CD14-positive monocyte (primary cell): ENCODE measurements around the gene GCK. TPM values are rescaled to one million over a fixed set of nuclear protein-coding genes. Genes with fewer than 3 reads are reported as not detected.
"Not testable (repeated sequence)": the region's sequence is repeated elsewhere in the genome, so short reads cannot be mapped to it uniquely, and the experiment has no call there.

Source experiments
- DNase-seq, 3 donors: peaks; one replicate each; pipeline ENCODE4 v3.0.0-alpha.2; 2011 to 2022
- H2AFZ ChIP-seq: 2 replicates; pipeline ENCODE4 v1.6.0; 2012; ENCODE audit warnings: mild to moderate bottlenecking, low read depth, low read length, inconsistent platforms; ENCODE audit not compliant: insufficient read depth, poor library complexity, severe bottlenecking
- H3K27ac ChIP-seq, 2 donors: 1 replicate in 1 of 2; 2 replicates in 1 of 2; pipeline ENCODE4 v1.5.1; 2012 to 2013; ENCODE audit warnings: low read length in 2 of 2, control low read depth in 1 of 2, inconsistent platforms in 1 of 2, low read depth in 1 of 2, mild to moderate bottlenecking in 1 of 2
- H3K27me3 ChIP-seq, 2 donors: one replicate each; pipeline versions ENCODE4 v1.6.0 to v1.6.1; 2011 to 2013; ENCODE audit warnings: low read length in 2 of 2; ENCODE audit not compliant: control insufficient read depth in 2 of 2, insufficient read depth in 2 of 2
- H3K36me3 ChIP-seq, 2 donors: replicated peaks in 1 of 2; 1 replicate in 1 of 2; 2 replicates in 1 of 2; pipeline versions ENCODE4 v1.5.1 to v1.6.1; 2012 to 2013; ENCODE audit warnings: low read length in 2 of 2, control low read depth in 1 of 2, inconsistent platforms in 1 of 2, mild to moderate bottlenecking in 1 of 2; ENCODE audit not compliant: insufficient read depth in 2 of 2, control insufficient read depth in 1 of 2
- H3K4me1 ChIP-seq, 2 donors: 1 replicate in 1 of 2; 2 replicates in 1 of 2; pipeline versions ENCODE4 v1.5.1 to v1.6.1; 2012 to 2013; ENCODE audit warnings: low read length in 2 of 2, control low read depth in 1 of 2, inconsistent platforms in 1 of 2, mild to moderate bottlenecking in 1 of 2, moderate library complexity in 1 of 2; ENCODE audit not compliant: insufficient read depth in 2 of 2, control insufficient read depth in 1 of 2
- H3K4me2 ChIP-seq: replicated peaks from 2 replicates; pipeline ENCODE3; 2012; ENCODE audit warnings: low read length, moderate library complexity, mild to moderate bottlenecking; ENCODE audit not compliant: poor library complexity, severe bottlenecking; ENCODE audit errors: extremely low read depth
- H3K4me3 ChIP-seq, 3 experiments: fragments of 200-600 bp in 1 of 3; sonication (generic) in 1 of 3; replicated peaks in 1 of 3; 1 replicate in 2 of 3; 2 replicates in 1 of 3; pipeline ENCODE4 v1.5.1; 2011 to 2013; ENCODE audit warnings: low read length in 3 of 3, mild to moderate bottlenecking in 3 of 3, control low read depth in 2 of 3, low read depth in 2 of 3, inconsistent platforms in 1 of 3, moderate library complexity in 1 of 3
- H3K79me2 ChIP-seq: 2 replicates; pipeline ENCODE4 v1.6.0; 2012; ENCODE audit warnings: mild to moderate bottlenecking, control low read depth, inconsistent platforms, low read length, moderate library complexity; ENCODE audit not compliant: insufficient read depth
- H3K9ac ChIP-seq: 2 replicates; pipeline ENCODE4 v1.6.0; 2017; ENCODE audit warnings: low read length, mild to moderate bottlenecking; ENCODE audit not compliant: insufficient read depth, poor library complexity, severe bottlenecking
- H3K9me3 ChIP-seq, 2 donors: replicated peaks in 1 of 2; 1 replicate in 1 of 2; 2 replicates in 1 of 2; pipeline versions ENCODE4 v1.5.1 to v1.6.1; 2012 to 2013; ENCODE audit warnings: low read length in 2 of 2, control low read depth in 1 of 2; ENCODE audit not compliant: control insufficient read depth in 1 of 2, insufficient read depth in 1 of 2
- H4K20me1 ChIP-seq: 2 replicates; pipeline ENCODE4 v1.6.0; 2012; ENCODE audit warnings: mild to moderate bottlenecking, low read length, control low read depth, moderate library complexity; ENCODE audit not compliant: insufficient read depth
- H3K27ac Mint-ChIP-seq, 7 donors: one replicate each; pipeline ENCODE4 v1.8.0; 2020; ENCODE audit warnings: mild to moderate bottlenecking in 7 of 7, mixed read lengths in 7 of 7, moderate library complexity in 6 of 7, inconsistent platforms in 2 of 7
- H3K27me3 Mint-ChIP-seq, 3 donors: one replicate each; pipeline ENCODE4 v1.8.0; 2021 to 2022; ENCODE audit warnings: low read depth in 3 of 3, mild to moderate bottlenecking in 3 of 3, mixed read lengths in 3 of 3, moderate library complexity in 3 of 3, inconsistent platforms in 1 of 3
- H3K36me3 Mint-ChIP-seq, 2 donors: one replicate each; pipeline ENCODE4 v1.8.0; 2020; ENCODE audit warnings: mixed read lengths in 2 of 2, inconsistent platforms in 1 of 2, mild to moderate bottlenecking in 1 of 2
- H3K4me1 Mint-ChIP-seq: one replicate; pipeline ENCODE4 v1.8.0; 2020; ENCODE audit warnings: mild to moderate bottlenecking, mixed read lengths
- H3K4me3 Mint-ChIP-seq, 2 donors: one replicate each; pipeline ENCODE4 v1.8.0; 2020; ENCODE audit warnings: mild to moderate bottlenecking in 2 of 2, mixed read lengths in 2 of 2, moderate library complexity in 1 of 2
- H3K9me3 Mint-ChIP-seq, 7 donors: one replicate each; pipeline ENCODE4 v1.8.0; 2020 to 2022; ENCODE audit warnings: mixed read lengths in 7 of 7, mild to moderate bottlenecking in 6 of 7, moderate library complexity in 6 of 7, inconsistent platforms in 2 of 7
- WGBS: methylation state at CpG from one replicate; pipeline ENCODE4 v1.1.5; 2013; ENCODE audit warnings: missing lambda C conversion rate; ENCODE audit not compliant: insufficient coverage; 5-methylcytosine and 5-hydroxymethylcytosine counted together
- intact Hi-C, 2 donors: fragments of 100-400 bp; cut with micrococcal nuclease; formaldehyde crosslinking; loops; one replicate each; pipeline versions ENCODE4 v1.15.0 to v1.15.1; 2023
- polyA plus RNA-seq, 3 donors: library from polyadenylated mRNA; depleted of rRNA in 1 of 3; unstranded in 2 of 3; stranded (reverse) in 1 of 3; fragments of 300-500 nt in 2 of 3; fragments of >200 nt in 1 of 3; fragmentation: Illumina TruSeq in 2 of 3; gene quantifications; 1 replicate in 2 of 3; 2 replicates in 1 of 3; pipeline ENCODE4 v1.2.3, GENCODE V29; 2012 to 2021
- TF ChIP-seq, protein P1 (sequence below): fragments of 200-600 bp; IDR thresholded peaks from one replicate; pipeline ENCODE4 v1.8.0; 2022; ENCODE audit warnings: antibody characterized with exemption, mild to moderate bottlenecking

GCK gene
- polyA plus RNA-seq, 3 donors = not detected

DNA sequence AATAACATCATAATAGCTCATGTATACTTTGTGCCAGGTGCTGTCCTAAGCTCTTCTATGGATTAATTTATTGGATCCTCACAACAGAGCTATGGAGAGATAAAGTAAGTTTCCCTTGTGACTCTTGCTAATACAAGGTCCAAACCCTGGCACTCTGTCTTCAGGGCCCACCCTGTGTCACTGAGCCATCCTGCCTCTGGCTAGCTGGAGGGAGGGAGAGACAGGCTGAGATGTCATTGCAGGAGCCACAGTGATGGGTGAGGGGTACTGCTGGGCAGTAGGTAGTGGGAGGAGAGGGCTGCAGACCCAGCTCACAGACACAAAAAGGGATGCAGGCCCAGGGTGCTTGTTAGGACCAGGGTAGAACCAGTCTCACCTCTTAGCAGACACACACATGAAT lies 16.9 kb downstream of the GCK start:
- Mint-ChIP-seq H3K4me3 (no peak overlapping the region), H3K4me1 (peaks cover 3% of the 10 kb centered on the region), H3K27ac (no peak overlapping the region), H3K9me3 (peaks cover 5 to 13% (median 10%) of the 10 kb centered on the region in 7 donors), H3K27me3 (peaks cover 0 to 6% (median 0%) of the 10 kb centered on the region in 3 donors), H3K36me3 (no peaks in the 10 kb centered on the region)
- Histone ChIP-seq H3K27ac (no peak overlapping the region), H3K9me3 (peaks cover 0 to 12% of the 10 kb centered on the region in 2 donors), H3K9ac (no peak overlapping the region), H2AFZ (no peak overlapping the region), H3K4me2 (no peak overlapping the region), H4K20me1 (no peaks in the 10 kb centered on the region), H3K27me3 (no peaks in the 10 kb centered on the region), H3K4me1 (no peaks in the 10 kb centered on the region), H3K4me3 (no peak overlapping the region), H3K79me2 (no peaks in the 10 kb centered on the region), H3K36me3 (no peaks in the 10 kb centered on the region)
- intact Hi-C loops = no loop called here
- TF ChIP-seq, protein P1, sequence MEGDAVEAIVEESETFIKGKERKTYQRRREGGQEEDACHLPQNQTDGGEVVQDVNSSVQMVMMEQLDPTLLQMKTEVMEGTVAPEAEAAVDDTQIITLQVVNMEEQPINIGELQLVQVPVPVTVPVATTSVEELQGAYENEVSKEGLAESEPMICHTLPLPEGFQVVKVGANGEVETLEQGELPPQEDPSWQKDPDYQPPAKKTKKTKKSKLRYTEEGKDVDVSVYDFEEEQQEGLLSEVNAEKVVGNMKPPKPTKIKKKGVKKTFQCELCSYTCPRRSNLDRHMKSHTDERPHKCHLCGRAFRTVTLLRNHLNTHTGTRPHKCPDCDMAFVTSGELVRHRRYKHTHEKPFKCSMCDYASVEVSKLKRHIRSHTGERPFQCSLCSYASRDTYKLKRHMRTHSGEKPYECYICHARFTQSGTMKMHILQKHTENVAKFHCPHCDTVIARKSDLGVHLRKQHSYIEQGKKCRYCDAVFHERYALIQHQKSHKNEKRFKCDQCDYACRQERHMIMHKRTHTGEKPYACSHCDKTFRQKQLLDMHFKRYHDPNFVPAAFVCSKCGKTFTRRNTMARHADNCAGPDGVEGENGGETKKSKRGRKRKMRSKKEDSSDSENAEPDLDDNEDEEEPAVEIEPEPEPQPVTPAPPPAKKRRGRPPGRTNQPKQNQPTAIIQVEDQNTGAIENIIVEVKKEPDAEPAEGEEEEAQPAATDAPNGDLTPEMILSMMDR = no peak
- no peak for DNase-seq

DNA sequence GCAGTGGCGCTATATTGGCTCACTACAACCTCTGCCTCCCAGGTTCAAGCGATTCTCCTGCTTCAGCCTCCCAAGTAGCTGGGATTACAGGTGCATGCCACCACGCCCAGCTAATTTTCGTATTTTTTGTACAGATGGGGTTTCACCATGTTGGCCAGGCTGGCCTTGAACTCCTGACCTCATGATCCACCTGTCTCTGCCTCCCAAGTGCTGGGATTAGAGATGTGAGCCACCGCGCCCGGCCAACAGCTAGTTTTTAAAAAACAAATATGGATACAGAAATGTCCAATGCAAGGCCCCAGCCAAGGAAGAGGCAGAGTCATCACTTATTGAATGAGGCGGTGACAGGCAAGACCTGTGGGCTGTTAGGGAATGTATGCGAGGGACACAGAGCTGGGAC lies 17.3 kb downstream of the GCK start:
- H4K20me1 ChIP-seq, H3K36me3 Mint-ChIP-seq, H3K4me2 ChIP-seq, H3K79me2 ChIP-seq, H3K4me1 Mint-ChIP-seq, H3K27ac Mint-ChIP-seq, H3K4me3 ChIP-seq, H3K4me3 Mint-ChIP-seq, H3K36me3 ChIP-seq, H2AFZ ChIP-seq, H3K9ac ChIP-seq, H3K27ac ChIP-seq, H3K27me3 Mint-ChIP-seq, DNase-seq, H3K4me1 ChIP-seq, H3K27me3 ChIP-seq, intact Hi-C loops: not testable (repeated sequence)
- WGBS = 86% methylated on average over 3 of the region's 9 CpGs
- peaks cover 0 to 12% of the 10 kb centered on the region in 2 donors for H3K9me3 ChIP-seq
- peaks cover 5 to 13% (median 10%) of the 10 kb centered on the region in 7 donors for H3K9me3 Mint-ChIP-seq
